Effector memory CD4-positive, alpha-beta T cell (primary cell): ENCODE measurements around the gene NCAM1.

Experiments used
- DNase-seq, 3 donors: peaks; one replicate each; pipeline ENCODE4 v3.0.0-alpha.2; 2020
- H3K27ac ChIP-seq: 2 replicates; pipeline ENCODE4 v1.7.0; 2013; ENCODE audit warnings: mild to moderate bottlenecking, low read length, moderate library complexity; ENCODE audit not compliant: insufficient read depth, poor library complexity, severe bottlenecking
- H3K27me3 ChIP-seq: replicated peaks from 2 replicates; pipeline ENCODE4 v1.7.0; 2013; ENCODE audit warnings: mild to moderate bottlenecking, low read length; ENCODE audit not compliant: insufficient read depth, control insufficient read depth, poor library complexity, severe bottlenecking
- H3K36me3 ChIP-seq: 2 replicates; pipeline ENCODE4 v1.7.0; 2013; ENCODE audit warnings: mild to moderate bottlenecking, low read length, moderate library complexity; ENCODE audit not compliant: control insufficient read depth, insufficient read depth
- H3K4me1 ChIP-seq: 2 replicates; pipeline ENCODE4 v1.7.0; 2013; ENCODE audit warnings: low read length, mild to moderate bottlenecking; ENCODE audit not compliant: control insufficient read depth, insufficient read depth, poor library complexity, severe bottlenecking
- H3K4me3 ChIP-seq: 2 replicates; pipeline ENCODE4 v1.7.0; 2013; ENCODE audit warnings: low read length, low read depth, mild to moderate bottlenecking; ENCODE audit not compliant: insufficient read depth, poor library complexity, severe bottlenecking
- H3K9me3 ChIP-seq: 2 replicates; pipeline ENCODE4 v1.7.0; 2013; ENCODE audit warnings: mild to moderate bottlenecking, low read length, moderate library complexity; ENCODE audit not compliant: control insufficient read depth

Gene NCAM1

DNA sequence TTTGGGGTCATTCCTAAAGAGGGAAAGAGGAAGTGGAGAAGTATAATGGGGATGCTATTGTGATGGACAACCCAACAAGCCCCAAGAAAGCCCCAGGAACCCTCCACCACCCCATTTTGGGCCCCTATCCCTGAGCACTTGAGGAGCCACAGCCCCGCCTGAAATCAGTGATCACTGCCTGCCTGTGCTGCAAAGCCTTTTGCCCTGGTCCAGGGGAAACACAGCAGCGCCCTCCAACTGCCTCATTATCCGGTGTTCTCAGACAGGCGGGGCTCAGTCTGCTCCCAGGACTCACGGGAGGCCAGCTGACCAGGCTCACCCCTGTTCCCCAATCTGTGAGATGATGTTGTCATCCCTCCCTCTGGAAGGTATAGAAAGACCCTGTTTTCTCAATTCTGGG, 308.4 kb downstream of the NCAM1 start:
- Histone ChIP-seq H3K4me1 (no peaks in the 10 kb centered on the region), H3K9me3 (no peaks in the 10 kb centered on the region), H3K27ac (no peak overlapping the region), H3K27me3 (no peaks in the 10 kb centered on the region), H3K4me3 (no peak overlapping the region), H3K36me3 (no peaks in the 10 kb centered on the region)
- no peak for DNase-seq

DNA sequence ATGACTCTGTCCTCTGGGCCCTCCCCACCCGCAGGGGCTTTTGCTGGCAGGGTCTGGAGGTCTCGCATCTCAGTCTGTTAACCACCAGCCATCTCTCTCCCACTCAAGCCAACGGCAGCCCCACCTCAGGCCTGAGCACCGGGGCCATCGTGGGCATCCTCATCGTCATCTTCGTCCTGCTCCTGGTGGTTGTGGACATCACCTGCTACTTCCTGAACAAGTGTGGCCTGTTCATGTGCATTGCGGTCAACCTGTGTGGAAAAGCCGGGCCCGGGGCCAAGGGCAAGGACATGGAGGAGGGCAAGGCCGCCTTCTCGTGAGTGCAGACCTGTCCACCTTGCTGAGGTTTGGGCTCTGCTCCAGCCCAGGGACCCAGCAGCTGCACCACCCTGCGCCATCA, 308.9 kb downstream of the NCAM1 start:
- DNase-seq: no peak
- H3K4me3 ChIP-seq: no peak overlapping the region

DNA sequence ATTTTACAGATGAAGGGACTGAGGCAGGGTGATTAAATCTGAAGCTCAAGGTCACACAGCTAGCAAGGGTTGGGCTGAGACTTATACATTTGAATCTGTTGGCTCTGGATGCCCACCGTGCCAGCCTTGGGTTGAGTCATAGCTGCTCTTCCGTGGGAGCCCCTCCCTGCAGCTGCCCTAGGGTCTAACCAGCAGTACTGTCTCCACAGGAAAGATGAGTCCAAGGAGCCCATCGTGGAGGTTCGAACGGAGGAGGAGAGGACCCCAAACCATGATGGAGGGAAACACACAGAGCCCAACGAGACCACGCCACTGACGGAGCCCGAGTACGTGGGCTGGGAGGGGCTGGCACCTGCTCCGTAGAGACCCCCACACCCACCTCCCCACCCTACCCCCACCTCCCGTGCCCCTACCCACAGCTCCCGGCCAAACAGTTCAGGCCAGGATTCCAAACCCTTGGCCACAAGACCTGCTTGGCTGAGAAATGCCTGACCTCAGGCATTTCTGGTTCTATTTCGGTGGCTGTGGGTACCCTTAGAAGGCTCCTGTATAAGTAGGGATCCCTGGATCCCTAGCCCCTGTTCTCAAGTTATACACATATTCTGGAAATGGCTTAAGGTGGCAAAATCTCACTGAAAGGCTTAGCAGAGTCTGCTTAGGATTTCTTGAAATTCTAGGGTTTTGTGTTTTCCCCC, 310.5 kb downstream of the NCAM1 start:
- DNase-seq: no peak
- no peak overlapping the region for H3K4me3 ChIP-seq
- H3K36me3 ChIP-seq: no peaks in the 10 kb centered on the region
- no peaks in the 10 kb centered on the region for H3K9me3 ChIP-seq
- no peaks in the 10 kb centered on the region for H3K4me1 ChIP-seq
- no peaks in the 10 kb centered on the region for H3K27me3 ChIP-seq
- H3K27ac ChIP-seq: no peak overlapping the region

More for the DNA sequence above, 308.9 kb downstream of the NCAM1 start:
- no peak overlapping the region for H3K27ac ChIP-seq
- H3K9me3 ChIP-seq: no peaks in the 10 kb centered on the region
- no peaks in the 10 kb centered on the region for H3K4me1 ChIP-seq
- H3K27me3 ChIP-seq: no peaks in the 10 kb centered on the region
- no peaks in the 10 kb centered on the region for H3K36me3 ChIP-seq

DNA sequence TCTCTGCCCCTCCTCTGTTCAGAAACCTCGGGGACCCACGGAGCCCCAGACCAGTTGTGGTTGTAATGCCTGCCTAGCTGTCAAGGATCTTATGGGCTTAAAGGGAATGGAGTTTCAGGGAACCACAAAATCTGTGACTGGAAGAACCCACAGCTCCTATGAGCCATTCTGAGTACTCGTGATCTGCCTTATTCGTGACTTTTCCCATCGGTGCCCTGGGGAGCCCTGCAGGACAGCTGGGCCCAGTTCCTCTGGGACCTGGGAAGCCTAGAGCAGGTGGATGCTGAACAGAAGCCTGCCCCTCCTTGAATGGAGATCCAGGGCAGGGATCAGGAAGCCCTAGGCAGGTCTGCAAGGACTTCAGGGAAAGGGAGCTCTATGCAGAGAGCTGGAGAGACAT, 311.1 kb downstream of the NCAM1 start:
- no peak overlapping the region for H3K4me3 ChIP-seq
- no peaks in the 10 kb centered on the region for H3K9me3 ChIP-seq
- H3K27ac ChIP-seq: no peak overlapping the region
- H3K4me1 ChIP-seq: no peaks in the 10 kb centered on the region
- H3K27me3 ChIP-seq: no peaks in the 10 kb centered on the region
- DNase-seq: no peak
- no peaks in the 10 kb centered on the region for H3K36me3 ChIP-seq

DNA sequence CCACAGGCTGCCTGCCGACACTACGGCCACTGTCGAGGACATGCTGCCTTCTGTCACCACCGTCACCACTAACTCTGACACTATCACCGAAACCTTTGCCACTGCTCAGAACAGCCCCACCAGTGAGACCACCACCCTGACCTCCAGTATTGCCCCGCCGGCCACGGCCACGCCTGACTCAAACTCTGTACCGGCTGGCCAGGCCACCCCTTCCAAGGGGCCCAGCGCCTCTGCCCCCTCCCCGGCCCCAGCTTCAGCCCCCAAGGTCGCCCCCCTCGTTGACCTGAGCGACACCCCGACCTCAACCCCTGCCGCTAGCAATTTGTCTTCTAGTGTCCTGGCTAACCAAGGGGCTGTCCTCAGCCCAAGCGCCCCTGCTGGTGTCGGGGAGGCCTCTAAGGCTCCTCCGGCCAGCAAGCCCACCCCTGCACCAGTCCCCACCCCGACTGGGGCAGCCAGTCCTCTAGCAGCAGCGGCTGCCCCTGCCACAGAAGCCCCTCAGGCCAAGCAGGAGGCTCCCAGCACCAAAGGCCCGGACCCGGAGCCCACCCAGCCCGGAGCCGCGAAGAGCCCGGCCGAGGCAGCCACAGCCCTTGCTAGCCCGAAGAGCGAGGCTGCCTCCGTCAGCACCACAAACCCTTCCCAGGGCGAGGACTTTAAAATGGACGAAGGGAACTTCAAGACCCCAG, 311.9 kb downstream of the NCAM1 start:
- DNase-seq: no peak
- no peaks in the 10 kb centered on the region for H3K36me3 ChIP-seq
- no peak overlapping the region for H3K27ac ChIP-seq
- H3K4me3 ChIP-seq: no peak overlapping the region
- H3K27me3 ChIP-seq: no peaks in the 10 kb centered on the region
- no peaks in the 10 kb centered on the region for H3K4me1 ChIP-seq
- H3K9me3 ChIP-seq: no peaks in the 10 kb centered on the region

DNA sequence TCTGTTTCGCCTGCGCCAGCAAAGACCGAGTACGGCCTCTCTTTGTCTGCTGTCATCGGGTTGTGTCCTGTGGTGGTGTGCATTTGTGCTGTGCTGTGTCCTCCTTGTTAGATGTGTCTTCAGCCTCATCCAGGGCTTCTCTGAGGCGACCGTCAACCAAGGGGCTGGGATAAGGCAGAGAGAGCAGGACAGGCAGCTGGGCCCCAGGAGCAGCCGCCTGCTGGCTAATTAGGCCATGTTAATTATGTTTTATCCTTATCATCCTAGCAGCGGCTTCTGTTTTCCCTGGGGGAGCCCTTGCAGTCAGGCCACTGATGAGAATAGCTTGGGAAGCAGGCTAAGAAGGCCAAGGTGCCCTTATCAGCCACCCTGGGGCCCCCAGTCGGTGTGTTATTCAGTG, 312.5 kb downstream of the NCAM1 start:
- no peak for DNase-seq
- H3K27ac ChIP-seq: no peak overlapping the region
- H3K36me3 ChIP-seq: no peaks in the 10 kb centered on the region
- H3K27me3 ChIP-seq: no peaks in the 10 kb centered on the region
- no peaks in the 10 kb centered on the region for H3K4me1 ChIP-seq
- H3K4me3 ChIP-seq: no peak overlapping the region
- no peaks in the 10 kb centered on the region for H3K9me3 ChIP-seq

DNA sequence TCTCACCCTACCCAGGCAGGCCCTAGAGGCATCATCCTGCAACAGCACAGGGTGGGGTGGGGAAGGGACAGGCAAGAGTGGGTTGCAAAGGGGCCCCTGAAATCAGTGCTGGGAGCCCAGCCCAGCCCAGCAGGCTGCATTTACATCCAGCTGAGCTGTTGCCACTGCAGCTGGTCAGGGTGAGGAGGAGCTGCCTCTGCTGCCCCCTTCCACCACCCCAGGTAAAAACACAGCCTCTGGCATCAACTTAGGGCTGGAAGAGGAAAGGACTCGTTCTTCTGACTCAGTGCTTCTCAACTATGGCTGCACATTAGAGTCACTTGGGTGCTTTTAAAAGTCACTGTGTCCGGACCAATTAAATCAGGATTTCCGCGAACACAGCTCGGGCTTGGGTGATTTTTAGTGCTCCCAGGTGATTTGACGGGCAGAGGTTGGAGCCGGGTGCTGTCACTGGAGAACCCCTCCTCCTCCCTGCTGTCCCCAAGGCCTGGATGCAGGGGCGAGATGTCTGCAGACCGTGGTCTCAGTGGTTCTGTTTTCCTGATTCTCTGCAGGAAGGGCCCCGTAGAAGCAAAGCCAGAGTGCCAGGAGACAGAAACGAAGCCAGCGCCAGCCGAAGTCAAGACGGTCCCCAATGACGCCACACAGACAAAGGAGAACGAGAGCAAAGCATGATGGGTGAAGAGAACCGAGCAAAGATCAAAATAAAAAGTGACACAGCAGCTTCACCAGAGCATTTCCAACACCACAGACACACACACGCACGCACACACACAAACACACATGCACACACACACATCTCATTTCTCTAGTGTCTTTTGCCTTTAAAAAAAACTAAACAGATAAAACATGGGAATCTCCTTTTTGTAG, 313.7 kb downstream of the NCAM1 start:
- Histone ChIP-seq H3K9me3 (no peaks in the 10 kb centered on the region), H3K27me3 (no peaks in the 10 kb centered on the region), H3K36me3 (no peaks in the 10 kb centered on the region), H3K4me1 (no peaks in the 10 kb centered on the region), H3K27ac (no peak overlapping the region), H3K4me3 (no peak overlapping the region)
- DNase-seq: no peak

DNA sequence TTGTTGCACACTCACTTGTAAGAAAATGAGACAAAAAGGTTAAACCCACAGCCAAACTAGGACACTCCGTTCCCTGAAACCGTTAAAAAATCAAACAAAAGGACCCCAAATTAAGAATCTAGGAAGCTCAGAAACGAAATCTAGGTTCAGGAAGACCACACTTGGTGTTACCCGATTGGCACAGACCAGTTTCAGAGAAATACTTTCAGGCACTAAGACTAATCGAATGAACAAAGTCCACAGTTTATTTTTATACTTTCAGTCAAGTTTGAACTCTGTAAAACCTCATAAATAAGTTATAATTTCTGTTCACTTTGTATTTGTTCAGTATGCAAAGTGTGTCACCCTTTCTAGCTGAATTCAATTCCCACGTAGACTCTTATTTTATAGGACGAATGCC, 314.4 kb downstream of the NCAM1 start:
- no peak overlapping the region for H3K27ac ChIP-seq

DNA sequence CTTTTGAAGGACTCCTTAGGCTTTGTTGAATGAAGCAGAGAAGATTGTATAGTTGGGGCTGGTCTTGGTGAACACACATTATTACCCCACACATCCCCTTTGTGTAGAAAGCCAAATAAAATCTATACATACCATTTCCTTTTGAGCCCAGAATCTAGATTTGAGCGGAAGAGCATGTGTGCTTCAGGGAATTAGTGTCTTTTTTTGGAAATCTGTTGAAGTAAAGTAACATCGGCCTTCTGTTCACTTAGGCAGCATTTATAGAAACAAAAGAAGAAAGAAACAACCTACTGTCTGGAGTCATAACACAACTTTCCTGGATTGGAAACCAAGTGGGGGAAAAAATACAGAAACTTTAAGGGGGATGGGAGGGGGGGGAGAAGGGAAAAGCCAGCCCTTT, 315.2 kb downstream of the NCAM1 start:
- no peak for DNase-seq
- Histone ChIP-seq H3K4me1 (no peaks in the 10 kb centered on the region), H3K36me3 (no peaks in the 10 kb centered on the region), H3K27me3 (no peaks in the 10 kb centered on the region), H3K4me3 (no peak overlapping the region), H3K9me3 (no peaks in the 10 kb centered on the region), H3K27ac (no peak overlapping the region)

More for the DNA sequence above, 314.4 kb downstream of the NCAM1 start:
- Histone ChIP-seq H3K27me3 (no peaks in the 10 kb centered on the region), H3K4me1 (no peaks in the 10 kb centered on the region), H3K4me3 (no peak overlapping the region), H3K9me3 (no peaks in the 10 kb centered on the region), H3K36me3 (no peaks in the 10 kb centered on the region)
- DNase-seq: no peak

DNA sequence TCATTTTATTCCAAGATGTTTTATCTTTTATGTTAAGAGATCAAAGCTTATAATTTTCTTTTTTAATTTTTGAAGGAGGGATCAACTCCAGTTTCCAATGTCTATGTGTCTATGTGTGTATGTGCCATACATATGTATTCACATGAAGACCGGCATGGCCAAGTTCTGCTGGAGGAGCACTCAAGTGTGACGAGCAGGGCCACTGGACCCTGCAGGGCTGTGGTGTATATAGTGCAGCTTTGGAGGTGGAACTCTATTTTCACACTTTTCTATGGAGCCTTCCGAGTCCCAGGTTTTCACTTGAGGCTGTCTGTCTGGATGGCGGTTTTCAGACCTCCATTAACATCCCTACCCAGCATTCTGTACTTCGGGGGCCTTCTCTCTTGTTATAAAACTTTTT, 316.7 kb downstream of the NCAM1 start:
- no peak overlapping the region for H3K27ac ChIP-seq
- no peak overlapping the region for H3K4me3 ChIP-seq
- no peaks in the 10 kb centered on the region for H3K27me3 ChIP-seq
- H3K4me1 ChIP-seq: no peaks in the 10 kb centered on the region
- DNase-seq: no peak
- no peaks in the 10 kb centered on the region for H3K36me3 ChIP-seq
- H3K9me3 ChIP-seq: no peaks in the 10 kb centered on the region
